IMR-90 (cell line): ENCODE measurements around the gene OR11G2. TPM values are rescaled to one million over a fixed set of nuclear protein-coding genes. Genes with fewer than 3 reads are reported as not detected.
"Not testable (repeated sequence)": the region's sequence is repeated elsewhere in the genome, so short reads cannot be mapped to it uniquely, and the experiment has no call there.

Source experiments
- ATAC-seq: fragments of 200-7000 bp; cut with Tn5 transposase; 2 replicates; pipeline ENCODE4 v1.9.1; 2020; ENCODE audit warnings: low read depth, mild to moderate bottlenecking, moderate library complexity
- BruUV-seq: library from RNA; stranded (reverse); fragments of 400-500 nt; replicated peaks from 2 replicates; lab custom pipeline; 2021; lab: Mats Ljungman, UMichigan
- CTCF ChIA-PET: fragments of 300-600 bp; formaldehyde crosslinking; extraction: SDS; loops from one replicate; lab custom pipeline; 2021; ENCODE audit warnings: antibody characterized with exemption; lab: Yijun Ruan, JAX
- POLR2A ChIA-PET: fragments of 300-600 bp; sonication (Branson Sonifier 250); formaldehyde crosslinking; loops from one replicate; lab custom pipeline; 2022; ENCODE audit warnings: antibody characterized with exemption; ENCODE audit not compliant: unreplicated experiment; lab: Charles Lee
- DNase-seq: peaks from one replicate; pipeline ENCODE4 v3.0.0; 2013
- H2AFZ ChIP-seq: replicated peaks from 2 replicates; pipeline ENCODE3; 2013; ENCODE audit warnings: low read length, mild to moderate bottlenecking; ENCODE audit not compliant: poor library complexity
- H2AK5ac ChIP-seq: 2 replicates; pipeline ENCODE4 v1.6.1; 2013; ENCODE audit warnings: low read depth, low read length, inconsistent platforms
- H2AK9ac ChIP-seq: replicated peaks from 2 replicates; pipeline ENCODE3; 2013; ENCODE audit warnings: mild to moderate bottlenecking, low read depth, low read length, moderate library complexity; ENCODE audit not compliant: poor library complexity
- H2BK120ac ChIP-seq: 2 replicates; pipeline ENCODE4 v1.6.1; 2013; ENCODE audit warnings: low read depth, low read length, inconsistent platforms
- H2BK15ac ChIP-seq: 3 replicates; pipeline ENCODE4 v1.6.1; 2013; ENCODE audit warnings: low read depth, low read length, inconsistent platforms
- H2BK20ac ChIP-seq: 2 replicates; pipeline ENCODE4 v1.6.1; 2013; ENCODE audit warnings: low read depth, mild to moderate bottlenecking, inconsistent platforms, low read length, moderate library complexity
- H2BK5ac ChIP-seq: 2 replicates; pipeline ENCODE4 v1.6.1; 2013; ENCODE audit warnings: mild to moderate bottlenecking, low read depth, low read length, inconsistent platforms; ENCODE audit not compliant: poor library complexity, severe bottlenecking
- H3K14ac ChIP-seq: replicated peaks from 2 replicates; pipeline ENCODE4 v1.6.1; 2013; ENCODE audit warnings: low read depth, low read length, inconsistent platforms
- H3K18ac ChIP-seq: 2 replicates; pipeline ENCODE4 v1.6.1; 2013; ENCODE audit warnings: low read depth, low read length, control low read depth
- H3K23ac ChIP-seq: 2 replicates; pipeline ENCODE4 v1.6.1; 2013; ENCODE audit warnings: low read depth, low read length, inconsistent platforms
- H3K27ac ChIP-seq: 2 replicates; pipeline ENCODE4 v1.5.1; 2013; ENCODE audit warnings: mild to moderate bottlenecking, control low read depth, low read length; ENCODE audit not compliant: insufficient read depth
- H3K27me3 ChIP-seq: 2 replicates; pipeline ENCODE4 v1.6.1; 2013; ENCODE audit warnings: low read length; ENCODE audit not compliant: control insufficient read depth, insufficient read depth
- H3K36me3 ChIP-seq: 2 replicates; pipeline ENCODE4 v1.6.1; 2013; ENCODE audit warnings: low read length, mixed read lengths; ENCODE audit not compliant: control insufficient read depth, insufficient read depth
- H3K4ac ChIP-seq: 2 replicates; pipeline ENCODE4 v1.6.1; 2013; ENCODE audit warnings: low read depth, low read length, inconsistent platforms
- H3K4me1 ChIP-seq: 2 replicates; pipeline ENCODE4 v1.6.1; 2013; ENCODE audit warnings: low read length, mixed read lengths; ENCODE audit not compliant: control insufficient read depth, insufficient read depth
- H3K4me2 ChIP-seq: 2 replicates; pipeline ENCODE4 v1.6.1; 2013; ENCODE audit warnings: low read depth, mild to moderate bottlenecking, control low read depth, low read length, moderate library complexity
- H3K4me3 ChIP-seq: 2 replicates; pipeline ENCODE4 v1.5.1; 2013; ENCODE audit warnings: low read depth, mild to moderate bottlenecking, control low read depth, low read length, moderate library complexity; ENCODE audit not compliant: insufficient read depth
- H3K56ac ChIP-seq: 2 replicates; pipeline ENCODE4 v1.6.1; 2013; ENCODE audit warnings: low read length, inconsistent platforms; ENCODE audit not compliant: insufficient read depth; ENCODE audit errors: extremely low read depth
- H3K79me1 ChIP-seq, 2 experiments: 2 replicates each; pipeline ENCODE4 v1.6.1; 2013; ENCODE audit warnings: low read length in 2 of 2, inconsistent platforms in 1 of 2, low read depth in 1 of 2
- H3K9ac ChIP-seq: 2 replicates; pipeline ENCODE4 v1.6.1; 2013; ENCODE audit warnings: low read depth, low read length, control low read depth
- H3K9me1 ChIP-seq: 2 replicates; pipeline ENCODE4 v1.6.1; 2013; ENCODE audit warnings: low read length, inconsistent platforms; ENCODE audit not compliant: insufficient read depth
- H3K9me3 ChIP-seq: 2 replicates; pipeline ENCODE4 v1.6.1; 2013; ENCODE audit warnings: low read length; ENCODE audit not compliant: control insufficient read depth, insufficient read depth
- H4K20me1 ChIP-seq: 2 replicates; pipeline ENCODE4 v1.6.1; 2013; ENCODE audit warnings: low read length, inconsistent platforms; ENCODE audit not compliant: insufficient read depth
- H4K5ac ChIP-seq: 2 replicates; pipeline ENCODE4 v1.6.1; 2013; ENCODE audit warnings: mild to moderate bottlenecking, low read depth, low read length, control low read depth
- H4K8ac ChIP-seq, 2 experiments: 2 replicates each; pipeline ENCODE4 v1.6.1; 2013; ENCODE audit warnings: low read depth in 2 of 2, low read length in 2 of 2, control low read depth in 1 of 2, inconsistent platforms in 1 of 2
- H4K91ac ChIP-seq: 2 replicates; pipeline ENCODE4 v1.6.1; 2013; ENCODE audit warnings: low read depth, low read length, inconsistent platforms; ENCODE audit not compliant: insufficient read depth
- FOS ChIP-seq: fragments of 150-350 bp; IDR thresholded peaks from 2 replicates; pipeline ENCODE4 v1.6.1; 2016; ENCODE audit warnings: low read depth, low read length
- MAFK ChIP-seq: IDR thresholded peaks from 2 replicates; pipeline ENCODE4 v1.6.1; 2012; ENCODE audit warnings: low read depth, low read length, improper control_type of control experiment
- MAZ ChIP-seq: IDR thresholded peaks from 2 replicates; pipeline ENCODE4 v1.6.1; 2012; ENCODE audit warnings: low read depth, mild to moderate bottlenecking, low read length, improper control_type of control experiment, moderate library complexity, borderline replicate concordance
- RFX5 ChIP-seq: IDR thresholded peaks from 2 replicates; pipeline ENCODE4 v1.8.0; 2012; ENCODE audit warnings: low read depth, mild to moderate bottlenecking, low read length, moderate library complexity
- dilution Hi-C: fragments of 300-500 bp; cut with HindIII; formaldehyde crosslinking; loops from one replicate; pipeline ENCODE4 v1.14.3; 2018; ENCODE audit warnings: low sequenced_read_pairs; ENCODE audit not compliant: unreplicated experiment
- in situ Hi-C: fragments of 300-500 bp; cut with MboI; formaldehyde crosslinking; loops from 3 replicates; pipeline ENCODE4 v1.14.3; 2019; ENCODE audit warnings: low sequenced_read_pairs, inconsistent platforms, mixed read lengths
- intact Hi-C: fragments of 100-400 bp; cut with micrococcal nuclease; formaldehyde crosslinking; loops from 2 replicates; pipeline ENCODE4 v1.10.0; 2022
- polyA plus RNA-seq, 3 experiments: library from polyadenylated mRNA; depleted of rRNA; stranded (reverse); fragments of >200 nt; gene quantifications; 2 replicates each; pipeline ENCODE4 v1.2.3, GENCODE V29; 2012; ENCODE audit warnings: low replicate concordance in 1 of 3
- total RNA-seq: library from RNA; depleted of rRNA; stranded (reverse); fragments of >200 nt; gene quantifications from 2 replicates; pipeline ENCODE4 v1.2.3, GENCODE V29; 2012
- TF ChIP-seq, protein P1 (sequence below): conservative IDR thresholded peaks from 2 replicates; pipeline ENCODE4 v1.5.1; 2012; ENCODE audit warnings: mild to moderate bottlenecking, low read depth, low read length, improper control_type of control experiment

OR11G2 gene
- total and polyA plus RNA-seq, 2 of the 4 experiments (the other 2 are of a cell fraction), result not detected

DNA sequence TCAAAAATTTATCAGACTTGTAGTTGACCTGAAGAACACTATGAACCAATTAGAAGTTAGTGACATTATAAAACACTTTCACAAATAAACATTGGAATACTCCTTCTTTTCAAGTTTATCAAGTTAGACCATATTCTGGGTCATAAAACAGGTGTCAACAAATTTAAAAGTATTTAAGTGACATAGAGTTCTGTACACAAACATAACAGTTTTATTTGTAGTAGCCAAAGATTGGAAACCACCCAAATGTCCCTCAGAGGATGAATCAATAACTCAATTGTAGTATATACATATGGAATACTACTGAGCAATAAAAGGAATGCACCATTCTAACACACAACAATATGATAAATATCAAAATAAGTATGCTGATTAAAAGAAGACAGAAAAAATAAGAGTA, 23.6 kb upstream of the OR11G2 start:
- ATAC-seq (no peak), DNase-seq (no peak)
- no peak overlapping the region for H2BK120ac ChIP-seq
- H3K14ac ChIP-seq, result no peak overlapping the region
- H3K23ac ChIP-seq, result no peak overlapping the region
- H3K9me1 ChIP-seq, result no peaks in the 10 kb centered on the region
- no peak overlapping the region for H4K8ac ChIP-seq
- dilution Hi-C loops, result no loop called here
- no peak overlapping the region for H3K4ac ChIP-seq
- H2BK20ac ChIP-seq, result no peak overlapping the region
- H4K91ac ChIP-seq, result no peak overlapping the region
- H3K9me3 ChIP-seq, result peaks cover 12% of the 10 kb centered on the region
- H3K18ac ChIP-seq, result no peak overlapping the region
- no peaks in the 10 kb centered on the region for H3K36me3 ChIP-seq
- no peak overlapping the region for H2BK15ac ChIP-seq
- no peak overlapping the region for H3K9ac ChIP-seq
- intact Hi-C loops, result no loop called here
- in situ Hi-C loops, result no loop called here
- H3K4me3 ChIP-seq, result no peak overlapping the region
- no peaks in the 10 kb centered on the region for H3K27me3 ChIP-seq
- H3K79me1 ChIP-seq, result no peaks in the 10 kb centered on the region
- H3K4me2 ChIP-seq, result no peak overlapping the region
- no peak for TF ChIP-seq MAZ
- no peak for TF ChIP-seq MAFK
- no peak for TF ChIP-seq RFX5
- TF ChIP-seq, protein P1, sequence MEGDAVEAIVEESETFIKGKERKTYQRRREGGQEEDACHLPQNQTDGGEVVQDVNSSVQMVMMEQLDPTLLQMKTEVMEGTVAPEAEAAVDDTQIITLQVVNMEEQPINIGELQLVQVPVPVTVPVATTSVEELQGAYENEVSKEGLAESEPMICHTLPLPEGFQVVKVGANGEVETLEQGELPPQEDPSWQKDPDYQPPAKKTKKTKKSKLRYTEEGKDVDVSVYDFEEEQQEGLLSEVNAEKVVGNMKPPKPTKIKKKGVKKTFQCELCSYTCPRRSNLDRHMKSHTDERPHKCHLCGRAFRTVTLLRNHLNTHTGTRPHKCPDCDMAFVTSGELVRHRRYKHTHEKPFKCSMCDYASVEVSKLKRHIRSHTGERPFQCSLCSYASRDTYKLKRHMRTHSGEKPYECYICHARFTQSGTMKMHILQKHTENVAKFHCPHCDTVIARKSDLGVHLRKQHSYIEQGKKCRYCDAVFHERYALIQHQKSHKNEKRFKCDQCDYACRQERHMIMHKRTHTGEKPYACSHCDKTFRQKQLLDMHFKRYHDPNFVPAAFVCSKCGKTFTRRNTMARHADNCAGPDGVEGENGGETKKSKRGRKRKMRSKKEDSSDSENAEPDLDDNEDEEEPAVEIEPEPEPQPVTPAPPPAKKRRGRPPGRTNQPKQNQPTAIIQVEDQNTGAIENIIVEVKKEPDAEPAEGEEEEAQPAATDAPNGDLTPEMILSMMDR, result no peak
- no peak for TF ChIP-seq FOS
- H2AK9ac ChIP-seq, result no peak overlapping the region
- POLR2A ChIA-PET, result no interaction called here
- no peak overlapping the region for H3K27ac ChIP-seq
- H4K20me1 ChIP-seq, result no peaks in the 10 kb centered on the region
- H3K56ac ChIP-seq, result no peak overlapping the region
- CTCF ChIA-PET, result no interaction called here
- no peaks in the 10 kb centered on the region for H3K4me1 ChIP-seq
- no peak overlapping the region for H4K5ac ChIP-seq
- no peak overlapping the region for H2AFZ ChIP-seq
- H2BK5ac ChIP-seq, result no peak overlapping the region
- no TSS peak for BruUV-seq
- no peak overlapping the region for H2AK5ac ChIP-seq

DNA sequence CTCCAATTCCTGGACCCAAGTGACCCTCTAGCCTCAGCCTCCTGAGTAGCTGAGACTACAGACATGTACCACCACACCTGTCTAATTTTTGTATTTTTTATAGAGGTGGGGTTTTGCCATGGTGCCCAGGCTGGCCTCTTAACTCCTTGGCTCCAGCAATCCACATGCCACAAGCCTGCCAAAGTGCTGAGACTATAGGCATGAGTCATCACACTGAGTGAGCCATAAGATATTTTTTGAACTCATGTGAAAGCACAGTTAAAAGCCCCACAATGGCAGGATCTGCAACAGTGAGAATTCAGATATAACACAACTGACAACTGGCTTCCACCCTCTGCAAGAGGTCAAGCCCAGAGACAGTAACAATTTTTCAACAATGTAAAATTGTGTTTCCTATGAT, 20.8 kb upstream of the OR11G2 start:
- dilution Hi-C loops, BruUV-seq: not testable (repeated sequence)

More for the DNA sequence above, 20.8 kb upstream of the OR11G2 start:
- H3K23ac ChIP-seq, H3K4me3 ChIP-seq, H4K20me1 ChIP-seq, H3K36me3 ChIP-seq, H2BK20ac ChIP-seq, in situ Hi-C loops, H3K4me2 ChIP-seq, H3K4ac ChIP-seq, DNase-seq, intact Hi-C loops, H3K14ac ChIP-seq, H3K27me3 ChIP-seq, H3K27ac ChIP-seq, H2BK15ac ChIP-seq, POLR2A ChIA-PET, CTCF ChIA-PET, H4K5ac ChIP-seq, H3K56ac ChIP-seq, ATAC-seq, H3K9me1 ChIP-seq, H2AK5ac ChIP-seq, H4K8ac ChIP-seq, H3K9ac ChIP-seq, H2BK120ac ChIP-seq, H3K4me1 ChIP-seq, H3K79me1 ChIP-seq, H2BK5ac ChIP-seq, H3K18ac ChIP-seq, H2AK9ac ChIP-seq, H2AFZ ChIP-seq, H4K91ac ChIP-seq: not testable (repeated sequence)
- H3K9me3 ChIP-seq, result peaks cover 10% of the 10 kb centered on the region
